CD4-positive, alpha-beta T cell treated with Interleukin-21 for 1 hour (primary cell): ENCODE data around the gene GPS2.

Experiments used
- DNase-seq: peaks from one replicate; pipeline ENCODE4 v3.0.0-alpha.2; 2020

The GPS2 gene

DNA sequence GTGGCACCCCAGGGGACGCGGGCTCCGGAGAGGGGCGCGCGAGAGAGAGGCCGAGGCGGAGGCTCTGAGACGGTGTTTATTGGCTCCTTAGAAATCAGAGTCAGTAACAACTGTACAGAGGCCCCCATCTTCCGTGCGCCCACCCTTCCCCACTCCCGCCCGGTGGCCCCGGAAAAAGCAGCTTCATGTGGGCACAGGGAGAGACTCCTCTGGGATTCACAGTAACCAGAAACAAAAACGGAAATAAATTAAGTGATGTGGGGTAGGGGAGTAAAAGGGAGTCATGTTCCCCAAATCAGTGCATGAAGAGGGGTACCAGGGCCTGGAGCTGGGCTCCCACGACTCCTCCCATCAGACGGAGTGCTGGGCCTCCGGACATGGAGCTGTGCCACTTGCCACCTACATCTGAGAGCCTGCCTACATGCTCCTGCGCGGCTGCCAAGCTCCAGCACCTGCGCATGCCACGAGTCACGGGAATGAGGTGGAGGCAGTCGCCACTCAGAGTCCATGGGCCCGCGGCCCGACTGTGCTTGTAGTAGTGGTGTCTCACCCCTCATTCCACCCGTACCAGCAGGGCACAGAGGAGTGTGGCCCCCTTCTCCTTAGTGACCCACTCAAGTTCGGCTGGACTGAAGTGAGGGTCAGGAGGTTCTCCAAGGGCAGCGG, 543 bp upstream of the GPS2 start:
- DNase-seq: no peak

DNA sequence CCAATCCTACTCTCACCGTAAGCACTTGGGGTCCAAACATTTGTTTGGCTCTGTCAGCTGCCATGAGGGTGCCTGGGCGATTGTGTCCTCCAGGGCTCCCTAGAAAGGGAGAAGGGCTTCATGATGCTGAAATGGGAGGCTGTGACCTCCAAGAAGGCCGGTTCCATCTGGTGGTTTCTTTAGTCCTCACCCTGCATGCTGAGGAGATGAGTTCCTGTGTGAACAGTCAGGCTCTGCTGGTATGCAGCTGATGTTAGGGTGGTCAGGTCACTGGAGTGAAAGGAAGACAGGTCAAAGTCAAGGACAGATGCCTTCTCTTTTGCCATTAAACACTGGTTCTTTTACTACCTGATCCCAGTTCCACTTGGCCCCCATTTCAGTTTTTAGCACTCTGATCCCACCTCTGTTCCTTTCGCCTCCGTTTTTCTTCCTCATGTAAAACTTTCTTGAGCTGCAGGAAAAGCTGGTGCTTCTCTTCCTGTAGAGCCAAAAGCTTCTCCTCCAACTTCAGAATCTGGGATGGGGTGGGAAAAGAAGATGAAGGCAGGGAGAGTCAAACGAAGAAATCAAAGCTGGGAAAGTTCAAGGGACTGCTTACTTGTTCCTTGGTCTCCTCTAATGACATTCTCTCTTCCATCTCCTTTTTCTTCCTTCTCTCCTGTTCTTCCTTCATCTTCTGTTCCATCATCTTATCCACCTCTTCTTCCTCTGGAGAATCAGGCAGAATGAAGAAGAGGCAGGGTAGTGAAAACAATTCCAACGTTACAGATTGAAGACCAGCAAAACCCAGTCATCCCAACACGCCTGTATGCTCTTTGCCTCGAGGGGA, 1.1 kb downstream of the GPS2 start:
- no peak for DNase-seq

DNA sequence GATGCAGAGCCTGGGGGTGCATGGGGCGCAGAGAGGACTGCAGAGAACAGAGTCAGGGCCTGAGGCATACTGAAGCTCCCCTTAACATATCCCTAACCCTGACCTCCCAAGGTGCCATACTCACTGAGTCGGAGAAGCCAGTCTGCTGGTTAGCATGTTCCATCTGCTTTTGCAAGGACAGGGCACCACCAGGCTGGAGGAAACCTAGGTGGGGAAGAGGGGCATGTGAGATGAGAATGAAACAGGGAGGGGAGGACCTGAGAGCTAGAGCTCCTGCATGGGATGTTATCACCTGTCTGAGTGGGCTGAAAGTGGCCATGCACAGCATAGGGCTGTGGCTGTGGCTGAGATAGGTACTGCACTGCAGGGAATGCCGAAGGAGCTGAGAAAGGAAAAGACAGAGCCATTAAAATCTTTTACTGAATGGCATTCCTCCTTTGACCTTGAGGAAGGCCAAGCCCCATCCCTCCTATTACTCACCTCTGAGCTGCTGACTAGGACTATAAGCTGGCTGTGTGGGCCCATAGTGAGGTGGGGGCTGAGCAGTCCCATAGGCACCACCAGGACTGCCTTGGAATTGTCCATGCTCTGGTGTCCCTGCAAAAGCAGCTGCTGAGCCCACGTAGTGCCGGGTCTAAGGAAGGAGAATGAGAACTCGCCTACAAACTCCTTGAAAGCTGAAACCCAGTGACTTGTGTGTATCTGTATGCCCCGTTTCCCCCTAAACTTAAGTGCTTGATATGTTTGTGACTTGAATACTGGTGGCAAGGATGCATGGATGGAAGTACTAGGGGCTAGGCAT, 1.9 kb downstream of the GPS2 start:
- no peak for DNase-seq

- DNase-seq: no peak
Measured at GRCh38 chr17:7312432-7313087, 2.6 kb downstream of the GPS2 start.

- no peak for DNase-seq
Measured at GRCh38 chr17:7311110-7311705, 4.0 kb downstream of the GPS2 start.

GRCh38 chr17:7309628-7310027, 5.5 kb downstream of the GPS2 start:
- no peak for DNase-seq

GRCh38 chr17:7308625-7309433, 6.3 kb downstream of the GPS2 start:
- DNase-seq: peak; percentile 96

DNA sequence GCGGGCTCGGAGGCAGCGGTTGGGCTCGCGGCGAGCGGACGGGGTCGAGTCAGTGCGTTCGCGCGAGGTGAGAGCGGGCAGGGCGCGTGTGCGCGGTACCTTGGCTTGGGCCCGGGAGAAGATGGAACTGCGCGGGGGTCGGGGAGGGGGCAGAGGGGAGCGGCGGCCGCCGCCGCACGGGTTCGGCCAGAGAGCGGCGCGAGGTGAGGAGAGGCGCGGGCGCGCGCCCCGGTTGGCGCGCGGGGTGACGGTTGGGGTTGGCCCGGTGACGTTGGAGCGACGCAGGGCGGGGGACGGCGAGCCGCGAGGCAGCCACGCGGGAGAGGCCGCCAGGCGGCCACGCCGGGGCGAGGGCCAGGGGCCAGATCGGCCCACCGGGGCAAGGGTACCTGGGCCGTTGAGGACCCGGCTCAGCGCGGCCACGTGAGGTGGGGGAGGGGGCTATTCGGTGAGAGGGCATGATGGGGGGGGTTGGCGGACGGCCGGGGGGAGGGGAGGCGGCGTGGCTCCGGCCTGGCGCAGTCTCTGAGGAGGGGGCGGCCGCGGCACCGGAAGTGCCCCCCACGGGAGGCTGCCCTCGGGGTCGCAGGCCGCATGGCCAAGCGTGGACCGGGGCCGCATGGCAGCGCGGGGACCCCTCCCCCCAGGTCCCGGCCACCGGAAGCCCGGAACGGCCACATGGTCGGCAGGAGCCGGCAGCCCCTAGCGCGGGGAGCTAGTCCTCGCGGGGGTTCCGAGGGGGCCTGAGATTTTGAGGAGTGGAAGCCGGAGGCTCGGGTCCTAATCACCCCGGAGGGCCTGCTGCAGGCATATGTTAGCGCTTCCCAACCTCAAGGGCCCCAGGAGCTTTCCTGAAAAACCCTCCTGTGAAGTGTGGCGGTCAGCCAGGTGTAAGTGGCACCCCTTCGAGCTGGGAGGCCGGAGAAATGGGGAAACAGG, 7.2 kb downstream of the GPS2 start:
- peak; percentile 66 for DNase-seq

- DNase-seq: peak; percentile 100
Measured at GRCh38 chr17:7306911-7307685, 8.1 kb downstream of the GPS2 start, which contains the start of gene EIF5A. Gene EIF5A (plus strand): TSS chr17:7307628. CDS start chr17:7309636, 2,008 bp downstream.

DNA sequence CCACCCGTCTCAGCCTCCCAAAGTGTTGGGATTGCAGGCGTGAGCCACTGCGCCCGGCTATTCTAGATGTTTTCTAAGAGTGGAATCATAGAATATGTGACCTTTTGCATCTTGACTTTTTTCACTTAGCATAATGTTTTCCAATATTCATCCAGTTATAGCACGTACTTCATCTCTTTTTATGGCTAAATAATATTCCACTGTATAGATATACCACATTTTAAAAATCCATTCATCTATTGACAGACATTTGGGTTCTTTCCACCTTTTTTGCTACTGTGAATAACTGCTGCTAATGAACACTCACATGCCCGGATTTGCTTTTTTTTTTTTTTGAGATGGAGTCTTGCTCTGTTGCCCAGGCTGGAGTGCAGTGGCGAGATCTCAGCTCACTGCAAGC, 11.0 kb downstream of the GPS2 start:
- DNase-seq: no peak

DNA sequence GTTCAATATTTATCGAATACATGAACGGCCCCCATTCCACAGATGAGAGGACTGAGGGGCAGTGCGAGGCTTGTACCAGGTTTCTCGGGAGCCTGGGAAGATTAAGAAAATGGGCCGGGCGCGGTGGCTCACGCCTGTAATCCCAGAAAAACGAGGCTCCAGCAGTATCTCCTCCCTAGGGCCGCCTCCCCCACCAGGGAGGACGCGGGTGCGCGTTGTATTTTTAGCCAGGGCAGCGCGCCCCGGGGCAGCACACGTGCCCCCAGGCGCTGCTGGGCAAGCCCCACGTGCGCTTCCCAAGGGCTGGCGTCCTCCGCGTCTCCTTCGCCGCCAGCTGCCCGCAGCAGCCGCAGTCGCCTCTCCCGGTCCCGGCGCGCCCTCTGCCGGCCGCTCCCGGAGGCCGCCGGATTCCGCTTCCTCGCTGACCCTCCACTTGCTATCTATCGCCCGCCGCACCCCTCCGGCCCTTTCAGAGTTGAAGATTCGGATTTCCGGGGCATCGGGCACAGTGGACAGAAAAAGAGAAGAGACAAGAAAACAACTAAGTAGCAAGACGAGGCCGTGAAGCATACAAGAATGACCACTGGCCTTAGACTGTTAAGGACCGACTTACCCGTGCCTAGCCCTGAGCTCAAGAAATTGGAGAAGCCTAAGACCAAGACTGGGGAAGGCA, 18.8 kb downstream of the GPS2 start:
- peak; percentile 71 for DNase-seq

DNA sequence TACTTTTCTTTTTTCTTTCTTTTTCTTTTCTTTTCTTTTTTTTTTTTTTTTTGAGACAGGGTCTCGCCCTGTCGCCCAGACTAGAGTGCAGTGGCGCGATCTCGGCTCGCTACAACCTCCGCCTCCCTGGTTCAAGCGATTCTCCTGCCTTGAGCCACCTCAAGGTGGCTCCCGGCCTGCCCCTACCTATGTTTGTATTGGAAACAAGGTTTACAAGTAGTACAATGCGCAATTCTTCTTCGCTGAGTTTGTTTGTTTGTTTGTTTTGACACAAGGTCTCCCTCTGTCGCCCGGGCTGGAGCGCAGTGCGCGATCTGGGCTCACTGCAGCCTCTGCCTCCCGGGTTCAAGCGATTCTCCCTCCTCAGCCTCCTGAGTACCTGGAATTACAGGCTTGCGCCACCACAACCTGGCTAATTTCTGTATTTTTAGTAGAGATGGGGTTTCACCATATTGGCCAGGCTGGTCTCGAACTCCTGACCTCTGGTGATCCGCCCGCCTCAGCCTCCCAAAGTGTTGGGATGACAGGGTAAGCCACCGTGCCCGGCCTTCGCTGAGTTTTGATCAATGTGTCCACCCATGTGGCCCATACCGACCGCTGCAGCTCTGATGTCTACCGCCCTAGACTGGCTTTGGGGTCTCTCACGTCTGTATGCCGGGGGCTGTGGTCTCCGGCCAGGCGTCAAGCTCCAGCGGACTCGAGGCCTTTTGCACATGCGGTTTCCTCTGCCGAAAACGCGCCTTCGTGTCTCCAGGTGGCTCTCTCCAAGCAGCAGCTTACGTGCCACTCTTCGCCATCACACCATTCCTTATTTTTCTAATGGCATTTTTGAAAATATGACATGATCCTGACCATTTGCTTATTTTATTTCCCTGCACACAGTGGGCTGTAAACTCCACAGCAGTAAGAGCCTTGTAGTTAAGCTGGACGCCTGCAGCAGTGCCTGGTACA, 19.7 kb downstream of the GPS2 start:
- DNase-seq: no peak

DNA sequence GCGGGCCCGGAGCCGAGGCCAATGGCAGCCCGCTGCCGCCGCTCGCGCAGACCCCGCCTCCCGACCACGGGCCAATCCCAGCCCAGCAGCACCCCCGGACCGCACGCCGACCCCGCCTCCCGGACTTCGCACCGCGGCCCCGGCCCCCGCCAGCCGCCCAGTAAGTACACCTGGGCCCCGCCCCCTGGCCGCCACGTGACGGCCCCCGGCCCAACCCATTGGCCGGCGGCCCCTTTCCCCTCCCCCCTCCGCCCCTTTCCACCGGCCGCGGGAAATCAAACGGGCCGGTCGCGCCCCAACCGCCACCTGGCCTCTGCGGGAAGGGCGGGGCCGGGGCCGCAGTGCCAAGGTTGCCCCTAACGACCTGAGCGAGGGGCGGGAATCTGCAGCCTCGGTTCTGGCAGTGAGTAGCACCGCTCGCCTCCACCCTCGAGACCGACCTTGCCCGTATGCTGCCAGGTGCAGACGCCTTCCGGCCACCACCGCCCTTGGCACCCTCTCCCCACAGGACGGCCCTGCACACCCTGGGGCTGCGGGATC, 20.5 kb downstream of the GPS2 start, which contains the start of gene YBX2:
Gene YBX2, minus strand, starts transcription at position 26 of the 540 bp plus-strand sequence. CDS start 139 bp downstream, outside the sequence.
- peak; percentile 85 for DNase-seq

- DNase-seq: no peak
Measured at GRCh38 chr17:7293816-7294613, 21.1 kb downstream of the GPS2 start.

DNA sequence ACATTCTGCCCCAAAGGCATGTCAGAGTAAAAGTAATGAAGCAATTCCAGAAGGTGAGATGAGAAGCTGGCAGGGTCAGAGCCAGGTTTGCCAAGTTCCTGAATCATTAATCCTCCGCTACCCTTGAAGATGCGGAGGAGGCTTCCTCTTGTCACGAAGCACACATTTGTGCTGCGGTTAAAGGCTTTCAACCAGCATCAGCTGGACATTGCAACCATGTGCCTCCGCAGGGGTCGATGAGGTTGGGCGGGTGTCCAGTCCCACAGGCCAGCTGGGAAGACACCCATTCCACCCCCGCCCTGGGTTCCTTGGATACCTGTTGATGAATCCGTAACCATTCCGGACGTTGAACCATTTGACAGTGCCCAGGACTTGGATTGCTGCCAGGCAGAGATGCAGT, 22.0 kb downstream of the GPS2 start:
- no peak for DNase-seq

DNA sequence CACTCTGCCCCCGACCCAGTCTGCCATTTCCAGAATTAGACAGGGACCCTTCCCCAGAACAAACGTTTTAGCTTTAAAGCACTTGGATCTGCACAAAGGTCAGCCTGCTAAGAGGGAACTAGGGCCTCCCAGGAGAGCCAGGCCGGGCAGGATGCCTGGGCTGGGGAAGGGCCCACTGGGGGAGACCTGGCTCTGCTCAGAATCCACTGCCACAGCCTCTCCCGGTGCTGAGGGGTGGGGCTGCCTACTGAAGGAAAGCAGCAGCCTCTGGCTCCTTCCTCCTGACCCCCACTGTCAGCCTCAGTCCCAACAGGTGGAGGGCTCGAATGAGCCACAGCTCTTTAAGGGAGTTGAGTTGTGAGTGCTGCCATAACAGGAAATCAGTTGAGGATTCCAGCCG, 22.4 kb downstream of the GPS2 start:
- no peak for DNase-seq

DNA sequence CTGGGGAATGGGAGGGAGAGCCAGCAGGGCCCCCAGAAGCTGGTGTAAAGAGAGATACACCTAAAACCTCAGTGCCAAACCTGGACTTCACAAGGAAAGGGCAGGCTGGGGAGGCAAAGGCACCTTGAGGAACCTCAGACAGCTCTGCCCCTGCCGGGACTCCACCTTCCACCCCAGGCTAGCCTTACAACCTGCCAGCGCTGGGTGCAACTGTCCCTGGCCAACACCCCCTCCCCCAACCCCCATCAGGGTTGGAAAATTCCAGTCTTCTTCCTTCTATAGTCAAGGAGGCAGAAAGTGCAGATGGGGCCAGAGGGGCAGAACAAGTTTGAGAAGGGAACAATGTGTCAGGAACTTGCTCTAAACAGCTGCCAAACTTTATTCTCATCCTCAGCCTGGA, 23.0 kb downstream of the GPS2 start:
- DNase-seq: no peak
